HCT116 (cell line): ENCODE measurements around the gene RUNX1. TPM values are rescaled to one million over a fixed set of nuclear protein-coding genes. Genes with fewer than 3 reads are reported as not detected.

ENCODE experiments used
- ATAC-seq: fragments of 200-7000 bp; cut with Tn5 transposase; 2 replicates; pipeline ENCODE4 v1.9.1; 2020; ENCODE audit warnings: mild to moderate bottlenecking, moderate library complexity
- BruUV-seq: library from RNA; stranded (reverse); fragments of 400-500 nt; replicated peaks from 2 replicates; lab custom pipeline; 2021; lab: Mats Ljungman, UMichigan
- CTCF ChIA-PET: fragments of 300-600 bp; sonication (Branson Sonifier 250); formaldehyde crosslinking; loops from one replicate; lab custom pipeline; 2021; ENCODE audit warnings: antibody characterized with exemption; lab: Charles Lee
- POLR2A ChIA-PET: fragments of 300-600, 350-600 bp; sonication (Branson Sonifier 250); formaldehyde crosslinking; loops from one replicate; lab custom pipeline; 2021; ENCODE audit warnings: antibody characterized with exemption; lab: Charles Lee
- RAD21 ChIA-PET, 2 experiments: fragments of 300-600 bp; sonication (Branson Sonifier 250); formaldehyde crosslinking; loops; one replicate each; lab custom pipeline; 2023; ENCODE audit warnings: low total read pairs in 2 of 2; ENCODE audit not compliant: uncharacterized antibody in 2 of 2, unreplicated experiment in 2 of 2, low non-redundant PET in 1 of 2; lab: Charles Lee
- DNase-seq: peaks from one replicate; pipeline ENCODE4 v3.0.0-alpha.2; 2010; ENCODE audit warnings: low read depth, low spot score
- H2AFZ ChIP-seq: fragments of 200-600 bp; shearing (Covaris generic), sonication (generic); 2 replicates; pipeline ENCODE4 v1.6.1; 2017; ENCODE audit warnings: low read depth, mixed run types, mixed read lengths, antibody characterized with exemption, low read length; ENCODE audit not compliant: poor library complexity, severe bottlenecking
- H3K27ac ChIP-seq: 2 replicates; pipeline ENCODE4 v1.5.1; 2012; ENCODE audit warnings: low read depth, low read length
- H3K27me3 ChIP-seq: fragments of 200-600 bp; sonication (generic); 2 replicates; pipeline ENCODE4 v1.6.1; 2016; ENCODE audit warnings: mixed run types, low read length, mixed read lengths; ENCODE audit not compliant: insufficient read depth
- H3K36me3 ChIP-seq, 2 experiments: fragments of 200-500 bp in 1 of 2; fragments of 200-600 bp in 1 of 2; sonication (Bioruptor generic) in 1 of 2; sonication (generic) in 1 of 2; 2 replicates each; pipeline versions ENCODE4 v1.5.1 to v1.6.1; 2014 to 2016; ENCODE audit warnings: low read length in 2 of 2, inconsistent platforms in 1 of 2, mixed read lengths in 1 of 2, mixed run types in 1 of 2; ENCODE audit not compliant: insufficient read depth in 2 of 2, control insufficient read depth in 1 of 2
- H3K4me1 ChIP-seq, 2 experiments: fragments of 200-600 bp in 1 of 2; sonication (generic) in 1 of 2; 2 replicates each; pipeline versions ENCODE4 v1.5.1 to v1.6.1; 2012 to 2017; ENCODE audit warnings: low read length in 2 of 2, inconsistent platforms in 1 of 2, mild to moderate bottlenecking in 1 of 2, mixed read lengths in 1 of 2, mixed run types in 1 of 2, moderate library complexity in 1 of 2; ENCODE audit not compliant: insufficient read depth in 2 of 2, control insufficient read depth in 1 of 2
- H3K4me2 ChIP-seq: fragments of 200-600 bp; sonication (generic); 2 replicates; pipeline ENCODE4 v1.6.1; 2017; ENCODE audit warnings: mixed run types, low read length, mixed read lengths
- H3K4me3 ChIP-seq, 2 experiments: fragments of 200-600 bp in 1 of 2; sonication (generic) in 1 of 2; replicated peaks in 1 of 2; 2 replicates each; pipeline ENCODE4 v1.5.1; 2011 to 2016; ENCODE audit warnings: low read length in 2 of 2, control low read depth in 1 of 2, low read depth in 1 of 2, mild to moderate bottlenecking in 1 of 2, mixed read lengths in 1 of 2, mixed run types in 1 of 2
- H3K79me2 ChIP-seq: fragments of 200-600 bp; sonication (generic); 2 replicates; pipeline ENCODE4 v1.6.1; 2017; ENCODE audit warnings: mild to moderate bottlenecking, mixed run types, low read length, moderate library complexity, mixed read lengths; ENCODE audit not compliant: insufficient read depth
- H3K9ac ChIP-seq: fragments of 200-600 bp; sonication (generic); 2 replicates; pipeline ENCODE4 v1.6.1; 2016; ENCODE audit warnings: low read length, mixed read lengths
- H3K9me2 ChIP-seq: fragments of 200-600 bp; sonication (generic), shearing (Covaris generic); 2 replicates; pipeline ENCODE4 v1.6.1; 2017; ENCODE audit warnings: mixed run types, mild to moderate bottlenecking, moderate library complexity; ENCODE audit not compliant: insufficient read depth
- H3K9me3 ChIP-seq, 2 experiments: fragments of 200-500 bp in 1 of 2; fragments of 200-600 bp in 1 of 2; sonication (Bioruptor generic) in 1 of 2; sonication (generic) in 1 of 2; 2 replicates each; pipeline ENCODE4 v1.6.1; 2014 to 2017; ENCODE audit warnings: low read length in 2 of 2, mixed read lengths in 2 of 2, inconsistent platforms in 1 of 2, low read depth in 1 of 2, mild to moderate bottlenecking in 1 of 2, mixed run types in 1 of 2, moderate library complexity in 1 of 2; ENCODE audit not compliant: control insufficient read depth in 1 of 2, insufficient read depth in 1 of 2
- H4K20me1 ChIP-seq: fragments of 200-600 bp; sonication (generic), shearing (Covaris generic); 2 replicates; pipeline ENCODE4 v1.6.1; 2017; ENCODE audit warnings: mixed run types, mild to moderate bottlenecking, moderate library complexity; ENCODE audit not compliant: insufficient read depth
- CBX3 ChIP-seq: IDR thresholded peaks from 2 replicates; pipeline ENCODE4 v1.6.1; 2012; ENCODE audit warnings: low read depth
- ELF1 ChIP-seq: IDR thresholded peaks from 2 replicates; pipeline ENCODE4 v1.6.1; 2012; ENCODE audit warnings: low read depth, borderline replicate concordance
- EZH2 ChIP-seq: fragments of 200-600 bp; sonication (generic); IDR thresholded peaks from 2 replicates; pipeline ENCODE4 v1.6.1; 2017; ENCODE audit warnings: antibody characterized with exemption, mixed run types
- EZH2phosphoT487 ChIP-seq: fragments of 200-600 bp; IDR thresholded peaks from 2 replicates; pipeline ENCODE4 v1.6.1; 2018; ENCODE audit warnings: antibody characterized with exemption, borderline replicate concordance
- FOSL1 ChIP-seq: IDR thresholded peaks from 2 replicates; pipeline ENCODE4 v1.6.1; 2012; ENCODE audit warnings: low read depth
- POLR2A ChIP-seq: IDR thresholded peaks from 2 replicates; pipeline ENCODE4 v1.7.0; 2011; ENCODE audit warnings: borderline replicate concordance; ENCODE audit not compliant: insufficient read depth, insufficient read length; ENCODE audit errors: extremely low read depth
- POLR2AphosphoS5 ChIP-seq: IDR thresholded peaks from 2 replicates; pipeline ENCODE4 v1.6.1; 2011; ENCODE audit warnings: mild to moderate bottlenecking, low read depth, low read length, moderate library complexity
- SIN3A ChIP-seq: IDR thresholded peaks from 2 replicates; pipeline ENCODE4 v1.6.1; 2012; ENCODE audit warnings: low read depth
- SP1 ChIP-seq: IDR thresholded peaks from 2 replicates; pipeline ENCODE4 v1.6.1; 2012; ENCODE audit warnings: low read depth
- SRF ChIP-seq: IDR thresholded peaks from 2 replicates; pipeline ENCODE4 v1.6.1; 2012; ENCODE audit warnings: low read depth
- YY1 ChIP-seq: IDR thresholded peaks from 2 replicates; pipeline ENCODE4 v1.6.1; 2011; ENCODE audit warnings: low read length, low read depth, moderate library complexity, mild to moderate bottlenecking; ENCODE audit not compliant: insufficient replicate concordance; ENCODE audit errors: extremely low read depth
- ZBTB33 ChIP-seq: IDR thresholded peaks from 2 replicates; pipeline ENCODE4 v1.6.1; 2011; ENCODE audit warnings: mild to moderate bottlenecking, low read length, moderate library complexity; ENCODE audit not compliant: insufficient replicate concordance; ENCODE audit errors: extremely low read depth
- ZFX ChIP-seq: fragments of 450-650 bp; IDR thresholded peaks from 2 replicates; pipeline ENCODE4 v1.6.1; 2017
- ZNF274 ChIP-seq: fragments of 200-500 bp; sonication (Bioruptor generic); IDR thresholded peaks from 2 replicates; pipeline ENCODE4 v1.6.1; 2014; ENCODE audit warnings: mild to moderate bottlenecking, low read depth, low read length, inconsistent platforms
- intact Hi-C: fragments of 100-400 bp; cut with micrococcal nuclease; formaldehyde crosslinking; loops from 2 replicates; pipeline ENCODE4 v1.10.0; 2022
- total RNA-seq: library from RNA; stranded (reverse); gene quantifications from one replicate; pipeline ENCODE4 v1.2.1, GENCODE V29; 2021; ENCODE audit not compliant: unreplicated experiment
- TF ChIP-seq, protein P1 (sequence below), 3 experiments: fragments of 200-600 bp in 1 of 3; sonication (generic) in 1 of 3; IDR thresholded peaks in 2 of 3; conservative IDR thresholded peaks in 1 of 3; 2 replicates each; pipeline ENCODE4 v1.5.1; 2012 to 2017; ENCODE audit warnings: low read depth in 2 of 3, low read length in 2 of 3, antibody characterized with exemption in 1 of 3, borderline replicate concordance in 1 of 3, control low read depth in 1 of 3, mild to moderate bottlenecking in 1 of 3, mixed read lengths in 1 of 3, mixed run types in 1 of 3, moderate library complexity in 1 of 3; ENCODE audit not compliant: insufficient read depth in 1 of 3
- TF ChIP-seq, protein P2 (sequence below): IDR thresholded peaks from 2 replicates; pipeline ENCODE4 v1.6.1; 2012; ENCODE audit warnings: low read depth

The RUNX1 gene
- total RNA-seq, 1 experiment from 2014 or later = 33.5 TPM

- Histone ChIP-seq H3K9me3 (no peaks in the 10 kb centered on the region), H3K36me3 (no peaks in the 10 kb centered on the region), H3K27me3 (no peaks in the 10 kb centered on the region), H3K4me3 (no peak overlapping the region), H3K9ac (no peak overlapping the region), H3K4me2 (no peak overlapping the region), H3K27ac (no peak overlapping the region), H3K9me2 (no peaks in the 10 kb centered on the region), H2AFZ (no peak overlapping the region), H4K20me1 (no peaks in the 10 kb centered on the region), H3K79me2 (no peaks in the 10 kb centered on the region), H3K4me1 (no peaks in the 10 kb centered on the region)
- BruUV-seq = no TSS peak
- ChIA-PET CTCF (no interaction called here), RAD21 (no interaction called here), POLR2A (no interaction called here)
- DNase-seq (no peak), ATAC-seq (no peak)
- intact Hi-C loops = no loop called here
- TF ChIP-seq ZNF274 = no peak
- TF ChIP-seq EZH2 = no peak
- no peak for TF ChIP-seq FOSL1
- TF ChIP-seq POLR2AphosphoS5 = no peak
- TF ChIP-seq, protein P1, sequence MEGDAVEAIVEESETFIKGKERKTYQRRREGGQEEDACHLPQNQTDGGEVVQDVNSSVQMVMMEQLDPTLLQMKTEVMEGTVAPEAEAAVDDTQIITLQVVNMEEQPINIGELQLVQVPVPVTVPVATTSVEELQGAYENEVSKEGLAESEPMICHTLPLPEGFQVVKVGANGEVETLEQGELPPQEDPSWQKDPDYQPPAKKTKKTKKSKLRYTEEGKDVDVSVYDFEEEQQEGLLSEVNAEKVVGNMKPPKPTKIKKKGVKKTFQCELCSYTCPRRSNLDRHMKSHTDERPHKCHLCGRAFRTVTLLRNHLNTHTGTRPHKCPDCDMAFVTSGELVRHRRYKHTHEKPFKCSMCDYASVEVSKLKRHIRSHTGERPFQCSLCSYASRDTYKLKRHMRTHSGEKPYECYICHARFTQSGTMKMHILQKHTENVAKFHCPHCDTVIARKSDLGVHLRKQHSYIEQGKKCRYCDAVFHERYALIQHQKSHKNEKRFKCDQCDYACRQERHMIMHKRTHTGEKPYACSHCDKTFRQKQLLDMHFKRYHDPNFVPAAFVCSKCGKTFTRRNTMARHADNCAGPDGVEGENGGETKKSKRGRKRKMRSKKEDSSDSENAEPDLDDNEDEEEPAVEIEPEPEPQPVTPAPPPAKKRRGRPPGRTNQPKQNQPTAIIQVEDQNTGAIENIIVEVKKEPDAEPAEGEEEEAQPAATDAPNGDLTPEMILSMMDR (IDR thresholded peaks at IDR 0.05 in 2 of 3, conservative IDR thresholded peaks at IDR 0.05 in 1 of 3; ENCODE audit: borderline replicate concordance in 1 of 3, insufficient read depth in 1 of 3, low read depth in 2 of 3, low read length in 2 of 3) = no peak
- TF ChIP-seq EZH2phosphoT487 = no peak
- no peak for TF ChIP-seq SRF
- no peak for TF ChIP-seq ZFX
- TF ChIP-seq ZBTB33 = no peak
- no peak for TF ChIP-seq SP1
- no peak for TF ChIP-seq CBX3
- no peak for TF ChIP-seq YY1
- TF ChIP-seq, protein P2, sequence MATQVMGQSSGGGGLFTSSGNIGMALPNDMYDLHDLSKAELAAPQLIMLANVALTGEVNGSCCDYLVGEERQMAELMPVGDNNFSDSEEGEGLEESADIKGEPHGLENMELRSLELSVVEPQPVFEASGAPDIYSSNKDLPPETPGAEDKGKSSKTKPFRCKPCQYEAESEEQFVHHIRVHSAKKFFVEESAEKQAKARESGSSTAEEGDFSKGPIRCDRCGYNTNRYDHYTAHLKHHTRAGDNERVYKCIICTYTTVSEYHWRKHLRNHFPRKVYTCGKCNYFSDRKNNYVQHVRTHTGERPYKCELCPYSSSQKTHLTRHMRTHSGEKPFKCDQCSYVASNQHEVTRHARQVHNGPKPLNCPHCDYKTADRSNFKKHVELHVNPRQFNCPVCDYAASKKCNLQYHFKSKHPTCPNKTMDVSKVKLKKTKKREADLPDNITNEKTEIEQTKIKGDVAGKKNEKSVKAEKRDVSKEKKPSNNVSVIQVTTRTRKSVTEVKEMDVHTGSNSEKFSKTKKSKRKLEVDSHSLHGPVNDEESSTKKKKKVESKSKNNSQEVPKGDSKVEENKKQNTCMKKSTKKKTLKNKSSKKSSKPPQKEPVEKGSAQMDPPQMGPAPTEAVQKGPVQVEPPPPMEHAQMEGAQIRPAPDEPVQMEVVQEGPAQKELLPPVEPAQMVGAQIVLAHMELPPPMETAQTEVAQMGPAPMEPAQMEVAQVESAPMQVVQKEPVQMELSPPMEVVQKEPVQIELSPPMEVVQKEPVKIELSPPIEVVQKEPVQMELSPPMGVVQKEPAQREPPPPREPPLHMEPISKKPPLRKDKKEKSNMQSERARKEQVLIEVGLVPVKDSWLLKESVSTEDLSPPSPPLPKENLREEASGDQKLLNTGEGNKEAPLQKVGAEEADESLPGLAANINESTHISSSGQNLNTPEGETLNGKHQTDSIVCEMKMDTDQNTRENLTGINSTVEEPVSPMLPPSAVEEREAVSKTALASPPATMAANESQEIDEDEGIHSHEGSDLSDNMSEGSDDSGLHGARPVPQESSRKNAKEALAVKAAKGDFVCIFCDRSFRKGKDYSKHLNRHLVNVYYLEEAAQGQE = no peak
- no peak for TF ChIP-seq ELF1
- no peak for TF ChIP-seq POLR2A
- no peak for TF ChIP-seq SIN3A
Measured at GRCh38 chr21:34959607-34960006, 89.5 kb downstream of the RUNX1 start.
